Sigmoid colon (tissue), 4 donors: ENCODE measurements around the gene OXCT1.

Source experiments
- EP300 ChIP-seq, 4 donors: sonication (generic); formaldehyde crosslinking; IDR thresholded peaks; one replicate each; pipeline ENCODE4 v1.6.1; 2017; ENCODE audit warnings: antibody characterized with exemption in 4 of 4
- POLR2A ChIP-seq, 2 donors: fragments of 450-650 bp; IDR thresholded peaks; one replicate each; pipeline ENCODE4 v1.6.1; 2016; ENCODE audit warnings: antibody characterized with exemption in 2 of 2, mild to moderate bottlenecking in 2 of 2, moderate library complexity in 2 of 2
- TF ChIP-seq, protein P1 (sequence below), 4 experiments: fragments of 450-650 bp in 3 of 4; fragments of 200-600 bp in 1 of 4; IDR thresholded peaks; one replicate each; pipeline ENCODE4 v1.5.1; 2016 to 2019; ENCODE audit warnings: antibody characterized with exemption in 4 of 4, mild to moderate bottlenecking in 3 of 4, moderate library complexity in 2 of 4

DNA sequence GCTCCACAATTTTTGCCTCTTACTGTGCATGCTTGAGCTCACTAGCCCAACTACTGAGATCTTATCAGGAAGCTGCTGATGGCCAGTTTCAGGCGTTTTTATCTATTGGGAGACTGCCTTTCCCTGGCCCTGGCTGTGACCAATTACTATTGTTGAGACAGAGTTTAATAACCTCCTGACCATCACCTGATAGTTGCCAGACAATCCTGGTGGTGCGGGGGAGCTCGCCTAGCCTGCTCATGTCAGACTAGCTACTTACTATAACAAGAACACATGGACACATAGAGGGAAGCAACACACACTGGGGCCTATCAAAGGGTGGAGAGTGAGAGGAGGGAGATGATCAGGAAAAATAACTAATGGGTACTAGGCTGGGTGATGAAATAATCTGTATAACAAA lies 13.0 kb upstream of the OXCT1 start:
- no peak for TF ChIP-seq POLR2A (IDR thresholded peaks at IDR 0.05)
- TF ChIP-seq, protein P1, sequence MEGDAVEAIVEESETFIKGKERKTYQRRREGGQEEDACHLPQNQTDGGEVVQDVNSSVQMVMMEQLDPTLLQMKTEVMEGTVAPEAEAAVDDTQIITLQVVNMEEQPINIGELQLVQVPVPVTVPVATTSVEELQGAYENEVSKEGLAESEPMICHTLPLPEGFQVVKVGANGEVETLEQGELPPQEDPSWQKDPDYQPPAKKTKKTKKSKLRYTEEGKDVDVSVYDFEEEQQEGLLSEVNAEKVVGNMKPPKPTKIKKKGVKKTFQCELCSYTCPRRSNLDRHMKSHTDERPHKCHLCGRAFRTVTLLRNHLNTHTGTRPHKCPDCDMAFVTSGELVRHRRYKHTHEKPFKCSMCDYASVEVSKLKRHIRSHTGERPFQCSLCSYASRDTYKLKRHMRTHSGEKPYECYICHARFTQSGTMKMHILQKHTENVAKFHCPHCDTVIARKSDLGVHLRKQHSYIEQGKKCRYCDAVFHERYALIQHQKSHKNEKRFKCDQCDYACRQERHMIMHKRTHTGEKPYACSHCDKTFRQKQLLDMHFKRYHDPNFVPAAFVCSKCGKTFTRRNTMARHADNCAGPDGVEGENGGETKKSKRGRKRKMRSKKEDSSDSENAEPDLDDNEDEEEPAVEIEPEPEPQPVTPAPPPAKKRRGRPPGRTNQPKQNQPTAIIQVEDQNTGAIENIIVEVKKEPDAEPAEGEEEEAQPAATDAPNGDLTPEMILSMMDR (IDR thresholded peaks at IDR 0.05) = no peak
- TF ChIP-seq EP300 (IDR thresholded peaks at IDR 0.05) = no peak
